HUES64 (cell line): ENCODE results near the gene CEND1.

ENCODE experiments used
- H3K27ac ChIP-seq: 2 replicates; pipeline ENCODE4 v1.7.0; 2013; ENCODE audit warnings: low read depth, low read length, inconsistent platforms
- H3K27me3 ChIP-seq: 2 replicates; pipeline ENCODE4 v1.6.1; 2013; ENCODE audit warnings: mild to moderate bottlenecking, low read length; ENCODE audit not compliant: insufficient read depth
- H3K36me3 ChIP-seq: 2 replicates; pipeline ENCODE4 v1.6.1; 2013; ENCODE audit warnings: mild to moderate bottlenecking, low read length; ENCODE audit not compliant: insufficient read depth
- H3K4me1 ChIP-seq: 2 replicates; pipeline ENCODE4 v1.6.1; 2013; ENCODE audit warnings: mild to moderate bottlenecking, low read length, moderate library complexity; ENCODE audit not compliant: insufficient read depth
- H3K4me3 ChIP-seq: 2 replicates; pipeline ENCODE4 v1.5.1; 2013; ENCODE audit warnings: mild to moderate bottlenecking, low read length, moderate library complexity
- H3K9ac ChIP-seq: 2 replicates; pipeline ENCODE4 v1.6.1; 2013; ENCODE audit warnings: mild to moderate bottlenecking, low read depth, low read length
- H3K9me3 ChIP-seq: 2 replicates; pipeline ENCODE4 v1.6.1; 2013; ENCODE audit warnings: low read depth, low read length; ENCODE audit not compliant: insufficient read depth
- WGBS: fragments of 150-250, 120-280 bp; methylation state at CpG from one replicate; pipeline ENCODE4 v1.1.7; 2013; ENCODE audit warnings: missing lambda C conversion rate; 5-methylcytosine and 5-hydroxymethylcytosine counted together

CEND1 gene

DNA sequence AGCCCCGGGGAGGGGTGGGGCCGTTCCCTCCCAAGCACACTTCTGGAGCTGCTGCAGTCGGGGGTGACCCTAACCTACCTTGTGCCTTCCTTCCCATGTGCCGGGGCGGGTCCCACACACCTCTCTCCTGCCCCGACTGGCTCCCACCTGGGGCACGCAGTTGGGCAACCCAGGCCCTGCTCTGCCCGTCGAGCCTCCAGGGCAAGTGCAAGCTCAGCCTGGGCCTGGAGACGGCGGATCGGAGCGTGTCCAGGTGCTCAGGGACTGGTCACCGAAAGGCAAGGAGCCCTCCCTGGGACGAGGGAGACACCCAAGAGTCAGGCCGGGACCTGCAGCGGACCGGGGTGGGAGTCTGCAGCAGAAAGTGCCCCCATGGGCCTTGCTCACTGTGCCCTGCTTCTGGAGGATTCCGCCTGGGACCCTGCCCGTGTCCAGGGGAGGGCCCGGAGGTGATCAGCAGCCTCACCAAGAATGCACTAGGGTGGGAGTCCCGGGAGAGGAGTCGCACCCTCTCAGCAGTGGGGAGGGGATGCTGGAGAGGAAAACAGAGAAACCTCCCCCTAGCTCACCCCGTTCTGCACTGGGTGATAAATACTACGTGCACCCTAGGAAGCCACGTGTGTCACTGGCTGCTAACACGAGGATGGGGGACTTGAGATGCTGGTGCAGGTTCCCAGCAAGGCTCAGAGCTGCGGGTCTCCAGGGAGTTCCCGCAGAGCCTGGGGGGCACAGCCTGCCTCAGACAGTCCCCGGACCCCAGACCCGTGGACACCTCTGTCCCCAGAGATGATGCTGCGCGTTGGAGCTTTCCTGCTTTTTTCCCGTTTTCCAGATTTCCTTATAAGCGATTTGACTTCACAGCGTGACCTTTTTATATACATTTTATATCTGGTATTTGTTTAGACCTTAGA lies 7.4 kb downstream of the CEND1 start:
- no peaks in the 10 kb centered on the region for H3K9me3 ChIP-seq
- no peak overlapping the region for H3K9ac ChIP-seq
- peaks cover 9% of the 10 kb centered on the region for H3K4me1 ChIP-seq
- no peak overlapping the region for H3K27ac ChIP-seq
- no peak overlapping the region for H3K4me3 ChIP-seq
- H3K36me3 ChIP-seq: 0 out of 2 replicates have a peak, but pooled peaks cover 10% of the 10 kb centered on the region
- 76% methylated on average over 36 of the region's 36 CpGs for WGBS
- H3K27me3 ChIP-seq: no peaks in the 10 kb centered on the region

DNA sequence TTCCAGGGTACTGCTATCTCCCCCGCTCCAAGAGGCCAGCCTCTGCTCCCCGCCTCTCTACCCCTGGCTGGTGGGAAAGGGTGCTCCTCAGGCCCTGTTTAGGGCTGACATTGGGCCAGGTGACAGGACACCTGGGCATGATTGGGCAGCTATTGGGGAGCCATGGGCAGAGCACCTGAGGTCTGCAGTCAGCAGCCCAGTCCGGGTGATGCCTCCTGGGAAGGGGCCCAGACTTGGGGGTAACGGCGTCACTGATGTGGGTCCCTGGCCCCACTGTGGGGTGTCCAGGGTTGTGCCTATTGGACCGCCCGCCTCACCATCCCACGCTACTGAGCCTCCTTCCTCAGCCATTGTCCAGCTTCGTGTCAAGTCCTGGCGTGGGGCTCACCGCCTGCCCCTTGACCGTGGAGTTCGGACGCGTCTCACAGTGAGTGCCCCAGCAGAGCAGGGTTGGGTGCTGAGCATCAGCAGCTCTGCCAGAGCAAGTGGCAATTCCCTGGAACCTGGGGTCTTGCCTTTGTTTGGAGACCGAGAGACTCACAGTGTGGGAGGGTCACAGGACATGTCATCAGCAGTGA lies 9.8 kb downstream of the CEND1 start:
- WGBS: 93% methylated on average over 16 of the region's 16 CpGs

DNA sequence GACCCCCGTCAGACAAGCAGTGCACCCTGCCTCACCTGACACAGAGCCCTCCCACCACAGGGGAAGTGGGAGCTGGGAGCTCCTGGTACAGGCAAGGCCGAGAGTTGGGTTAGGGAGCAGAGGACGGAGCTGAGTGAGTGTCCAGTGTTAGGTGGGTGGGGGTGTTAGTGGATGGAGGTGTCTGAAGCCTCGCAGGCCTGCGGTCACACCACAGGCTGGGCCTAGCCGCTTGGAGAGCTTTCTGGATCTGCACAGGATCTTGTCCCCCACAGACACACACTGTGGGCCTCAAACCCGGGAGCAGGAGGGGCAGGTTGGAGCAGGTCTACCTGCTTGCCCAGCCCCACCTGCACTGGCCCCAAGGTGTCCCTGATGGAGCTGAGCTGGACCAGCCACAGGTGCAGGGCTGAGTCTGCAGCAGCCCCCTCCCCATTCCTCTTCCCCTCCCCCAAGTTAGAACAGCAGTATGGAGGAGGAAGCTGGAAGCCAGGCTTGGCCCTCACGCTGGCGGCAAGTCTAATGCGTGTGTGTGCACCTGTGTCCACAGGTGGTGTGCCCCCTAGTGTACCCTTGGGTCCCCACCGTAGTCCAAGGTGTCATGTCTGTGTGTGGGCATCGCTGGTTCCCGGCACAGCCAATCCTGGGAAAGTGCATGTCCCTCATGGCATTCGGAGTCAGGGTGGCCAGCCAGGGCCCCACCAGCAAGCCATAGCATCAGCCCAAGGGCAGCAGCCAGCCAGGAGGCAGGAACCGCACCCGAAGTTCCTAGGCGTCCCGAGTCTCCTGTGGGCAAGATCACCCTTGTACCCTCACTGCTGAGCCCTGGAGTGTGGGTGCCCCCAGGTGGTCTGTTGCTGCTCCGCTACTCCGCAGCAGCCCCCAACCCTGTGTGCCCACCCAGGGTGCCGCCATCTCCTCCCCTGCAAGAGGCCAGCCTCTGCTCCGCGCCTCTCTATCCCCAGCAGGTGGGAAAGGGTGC lies 10.6 kb downstream of the CEND1 start:
- Histone ChIP-seq H3K36me3 (0 out of 2 replicates have a peak, but pooled peaks cover 14% of the 10 kb centered on the region), H3K9me3 (no peaks in the 10 kb centered on the region)

More for the DNA sequence above, 9.8 kb downstream of the CEND1 start:
- Histone ChIP-seq H3K4me1 (peaks cover 16% of the 10 kb centered on the region), H3K36me3 (0 out of 2 replicates have a peak, but pooled peaks cover 10% of the 10 kb centered on the region), H3K9me3 (no peaks in the 10 kb centered on the region), H3K9ac (no peak overlapping the region), H3K4me3 (no peak overlapping the region), H3K27ac (no peak overlapping the region), H3K27me3 (no peaks in the 10 kb centered on the region)

GRCh38 chr11:777288-778255 lies 12.3 kb downstream of the CEND1 start, which contains the start of gene GATD1:
GATD1 (minus strand) TSS chr11:777487; CDS start chr11:777462, 25 bp downstream.
- H3K36me3 ChIP-seq: peaks cover 28% of the 10 kb centered on the region; the same call in 1 of the 2 replicates
- H3K27me3 ChIP-seq: no peaks in the 10 kb centered on the region
- no peaks in the 10 kb centered on the region for H3K9me3 ChIP-seq
- H3K4me3 ChIP-seq: peak within 1 kb of the TSS; percentile 73
- H3K9ac ChIP-seq: peak within 1 kb of the TSS; percentile 92
- H3K4me1 ChIP-seq: peaks cover 8% of the 10 kb centered on the region; the same call in 1 of the 2 replicates
- peak within 1 kb of the TSS; percentile 94 for H3K27ac ChIP-seq
- WGBS: 3% methylated on average over 109 of the region's 110 CpGs

More for the DNA sequence above, 10.6 kb downstream of the CEND1 start:
- Histone ChIP-seq H3K4me3 (no peak overlapping the region), H3K4me1 (peaks cover 16% of the 10 kb centered on the region), H3K9ac (no peak overlapping the region), H3K27ac (no peak overlapping the region), H3K27me3 (no peaks in the 10 kb centered on the region)
- WGBS: 94% methylated on average over 23 of the region's 23 CpGs

DNA sequence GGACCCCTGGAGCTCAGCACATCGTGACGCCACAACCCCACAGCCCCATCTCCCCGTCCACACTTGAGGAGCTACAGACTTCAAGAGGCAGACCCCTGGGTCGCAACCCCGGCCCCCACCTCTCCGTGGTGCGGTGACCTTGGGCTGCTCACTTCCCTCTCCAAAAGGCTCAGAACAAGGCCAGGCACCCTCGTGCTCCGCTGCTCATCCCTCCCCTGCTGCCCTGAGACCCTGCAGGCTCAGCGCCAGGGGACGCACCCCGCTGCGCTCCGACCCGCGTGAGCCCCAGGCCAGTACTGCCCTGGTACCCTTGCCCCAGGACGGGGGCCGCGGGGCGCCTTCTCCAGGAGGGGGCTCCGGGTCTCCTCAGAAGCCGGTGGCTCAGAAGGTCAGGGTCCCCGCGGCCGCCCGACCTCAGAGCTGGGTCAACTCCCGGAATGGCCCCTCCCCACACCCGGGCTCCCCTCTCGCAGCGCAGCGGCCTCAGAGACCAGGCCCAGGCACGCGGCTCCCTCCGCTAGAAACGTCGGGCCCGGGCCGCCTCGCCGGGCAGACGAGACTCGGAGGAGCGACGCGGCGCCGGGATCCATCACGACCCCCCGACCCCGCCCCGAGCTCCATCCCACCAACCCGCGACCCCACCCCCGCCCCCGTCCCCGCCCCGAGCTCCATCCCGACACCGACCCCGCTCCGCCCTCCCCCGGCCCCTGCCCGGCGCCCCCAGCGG lies 13.2 kb downstream of the CEND1 start:
- Histone ChIP-seq H3K27me3 (no peaks in the 10 kb centered on the region), H3K9ac (peak overlapping the region; percentile 92), H3K36me3 (peaks cover 34% of the 10 kb centered on the region), H3K27ac (peak overlapping the region; percentile 94), H3K4me1 (peaks cover 7% of the 10 kb centered on the region; the same call in 1 of the 2 replicates), H3K9me3 (no peaks in the 10 kb centered on the region), H3K4me3 (peak overlapping the region; percentile 73)
- under 1% methylated on average over 59 of the region's 65 CpGs for WGBS

- no peaks in the 10 kb centered on the region for H3K27me3 ChIP-seq
- H3K4me1 ChIP-seq: peaks cover 7% of the 10 kb centered on the region; the same call in 1 of the 2 replicates
- H3K36me3 ChIP-seq: peaks cover 39% of the 10 kb centered on the region
- H3K4me3 ChIP-seq: peak overlapping the region; percentile 73
- H3K9ac ChIP-seq: peak overlapping the region; percentile 83
- H3K27ac ChIP-seq: no peak overlapping the region; the same call in 1 of the 2 replicates
- H3K9me3 ChIP-seq: no peaks in the 10 kb centered on the region
- 22% methylated on average over 10 of the region's 11 CpGs for WGBS
Measured at GRCh38 chr11:776263-776560, 13.7 kb downstream of the CEND1 start.

GRCh38 chr11:774873-775592 lies 14.9 kb downstream of the CEND1 start:
- Histone ChIP-seq H3K27me3 (no peaks in the 10 kb centered on the region), H3K4me3 (0 out of 2 replicates have a peak overlapping the region, but pooled peaks have one; percentile 10), H3K4me1 (peaks cover 7% of the 10 kb centered on the region; the same call in 1 of the 2 replicates), H3K9me3 (no peaks in the 10 kb centered on the region), H3K36me3 (peaks cover 47% of the 10 kb centered on the region), H3K9ac (no peak overlapping the region), H3K27ac (no peak overlapping the region)
- WGBS: 85% methylated on average over 20 of the region's 20 CpGs

DNA sequence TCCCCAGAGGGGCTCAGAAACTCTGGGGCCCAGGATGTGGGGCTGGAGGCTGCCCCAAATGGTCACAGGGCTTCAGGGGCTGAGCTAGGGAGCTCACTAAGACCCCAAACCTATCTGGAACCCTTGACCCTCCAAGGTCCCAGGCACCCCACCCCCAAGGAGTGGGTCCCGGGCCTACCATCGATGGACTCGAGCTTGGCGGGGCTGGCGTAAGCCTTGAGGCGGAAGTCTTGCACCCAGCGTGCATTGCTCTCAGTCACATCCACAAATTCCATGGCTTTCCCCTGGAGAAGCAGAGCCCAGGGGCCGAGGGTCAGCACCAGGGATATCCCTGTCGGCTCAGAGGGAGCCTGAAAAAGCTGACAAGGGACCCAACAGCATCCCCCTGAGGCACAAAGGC lies 16.1 kb downstream of the CEND1 start:
- Histone ChIP-seq H3K4me3 (no peak overlapping the region), H3K27me3 (no peaks in the 10 kb centered on the region), H3K4me1 (peaks cover 7% of the 10 kb centered on the region; the same call in 1 of the 2 replicates), H3K27ac (no peak overlapping the region), H3K9ac (no peak overlapping the region), H3K9me3 (no peaks in the 10 kb centered on the region), H3K36me3 (peaks cover 51% of the 10 kb centered on the region)
- WGBS: 97% methylated on average over 9 of the region's 9 CpGs

GRCh38 chr11:773425-773824 lies 16.5 kb downstream of the CEND1 start:
- 96% methylated on average over 5 of the region's 5 CpGs for WGBS
- peaks cover 7% of the 10 kb centered on the region; the same call in 1 of the 2 replicates for H3K4me1 ChIP-seq
- H3K27me3 ChIP-seq: no peaks in the 10 kb centered on the region
- peaks cover 49% of the 10 kb centered on the region for H3K36me3 ChIP-seq
- H3K4me3 ChIP-seq: no peak overlapping the region
- H3K9me3 ChIP-seq: no peaks in the 10 kb centered on the region
- no peak overlapping the region for H3K27ac ChIP-seq
- no peak overlapping the region for H3K9ac ChIP-seq
